ENCODE results near the gene DKK3.

DKK3 gene

DNA sequence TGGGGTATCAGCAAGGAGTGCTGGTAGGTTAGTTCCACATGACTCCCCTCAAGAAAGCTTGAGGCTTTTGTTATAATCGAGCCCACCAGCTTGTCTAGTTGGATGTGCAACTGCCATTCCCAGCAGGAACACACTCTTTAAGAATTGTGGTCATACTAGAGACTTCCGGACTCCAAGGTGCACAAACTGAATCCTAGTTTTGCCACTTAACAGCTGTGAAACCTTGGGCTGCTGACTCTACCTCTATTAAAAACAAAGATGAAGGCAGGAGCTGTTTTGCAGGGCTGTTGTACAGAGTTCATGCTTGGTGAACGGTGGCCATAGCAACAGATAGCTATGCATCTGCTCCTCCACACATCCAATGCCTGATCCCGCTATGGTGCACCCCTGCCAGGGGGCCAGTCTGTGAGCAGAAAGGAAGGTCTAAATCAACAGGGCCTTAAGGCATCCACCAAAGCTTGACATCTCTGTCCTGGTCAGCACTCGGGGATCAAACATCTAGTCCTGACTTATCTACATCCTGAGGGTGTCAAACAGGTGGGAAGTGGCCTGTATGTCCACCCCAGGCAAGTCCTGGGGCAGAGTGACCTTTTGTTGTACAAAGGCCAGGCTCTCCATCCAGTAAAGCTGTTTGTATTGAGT is 36.4 kb downstream of the DKK3 start:
- ATAC-seq: no peak
- TF ChIP-seq ZFP3 (CRISPR knock-in tag; IDR thresholded peaks at IDR 0.05) (no peak), ESRRG (CRISPR knock-in tag; IDR thresholded peaks at IDR 0.05) (no peak), ZFP30 (CRISPR knock-in tag; IDR thresholded peaks at IDR 0.05) (no peak), OSR1 (CRISPR knock-in tag; IDR thresholded peaks at IDR 0.05) (no peak), ISL1 (CRISPR knock-in tag; IDR thresholded peaks at IDR 0.05) (no peak)
- TF ChIP-seq, protein P1, sequence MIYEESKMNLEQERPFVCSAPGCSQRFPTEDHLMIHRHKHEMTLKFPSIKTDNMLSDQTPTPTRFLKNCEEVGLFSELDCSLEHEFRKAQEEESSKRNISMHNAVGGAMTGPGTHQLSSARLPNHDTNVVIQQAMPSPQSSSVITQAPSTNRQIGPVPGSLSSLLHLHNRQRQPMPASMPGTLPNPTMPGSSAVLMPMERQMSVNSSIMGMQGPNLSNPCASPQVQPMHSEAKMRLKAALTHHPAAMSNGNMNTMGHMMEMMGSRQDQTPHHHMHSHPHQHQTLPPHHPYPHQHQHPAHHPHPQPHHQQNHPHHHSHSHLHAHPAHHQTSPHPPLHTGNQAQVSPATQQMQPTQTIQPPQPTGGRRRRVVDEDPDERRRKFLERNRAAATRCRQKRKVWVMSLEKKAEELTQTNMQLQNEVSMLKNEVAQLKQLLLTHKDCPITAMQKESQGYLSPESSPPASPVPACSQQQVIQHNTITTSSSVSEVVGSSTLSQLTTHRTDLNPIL (CRISPR knock-in tag; IDR thresholded peaks at IDR 0.05; ENCODE audit: low read depth): no peak

DNA sequence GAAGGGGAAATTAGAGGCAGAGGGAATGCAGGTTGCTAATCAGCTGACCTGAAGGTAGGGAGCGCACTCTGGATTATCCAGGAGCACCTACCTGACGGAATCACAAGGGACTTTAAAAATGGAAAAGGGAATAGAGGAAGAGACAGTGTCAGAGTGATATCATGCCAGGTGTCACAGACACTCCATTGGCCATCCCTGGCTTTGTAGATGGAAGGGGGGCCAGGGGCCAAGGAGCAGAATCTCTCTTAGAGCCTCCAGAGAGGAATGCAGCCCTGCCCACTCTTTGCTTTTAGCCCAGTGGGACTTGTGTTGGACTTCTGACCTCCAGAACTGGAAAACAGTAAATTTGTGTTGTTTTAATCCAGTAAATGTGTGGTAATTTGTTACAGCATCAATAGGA is 37.9 kb downstream of the DKK3 start:
- TF ChIP-seq SNAI2 (CRISPR knock-in tag; IDR thresholded peaks at IDR 0.05): no peak
- no peak for TF ChIP-seq ESRRG (CRISPR knock-in tag; IDR thresholded peaks at IDR 0.05)
- TF ChIP-seq CSDC2 (CRISPR knock-in tag; IDR thresholded peaks at IDR 0.05): no peak
- no peak for TF ChIP-seq ZNF70 (CRISPR knock-in tag; IDR thresholded peaks at IDR 0.05)
- no peak for TF ChIP-seq ARNTL (CRISPR knock-in tag; IDR thresholded peaks at IDR 0.05; ENCODE audit: borderline replicate concordance, low read depth)
- TF ChIP-seq, protein P2, sequence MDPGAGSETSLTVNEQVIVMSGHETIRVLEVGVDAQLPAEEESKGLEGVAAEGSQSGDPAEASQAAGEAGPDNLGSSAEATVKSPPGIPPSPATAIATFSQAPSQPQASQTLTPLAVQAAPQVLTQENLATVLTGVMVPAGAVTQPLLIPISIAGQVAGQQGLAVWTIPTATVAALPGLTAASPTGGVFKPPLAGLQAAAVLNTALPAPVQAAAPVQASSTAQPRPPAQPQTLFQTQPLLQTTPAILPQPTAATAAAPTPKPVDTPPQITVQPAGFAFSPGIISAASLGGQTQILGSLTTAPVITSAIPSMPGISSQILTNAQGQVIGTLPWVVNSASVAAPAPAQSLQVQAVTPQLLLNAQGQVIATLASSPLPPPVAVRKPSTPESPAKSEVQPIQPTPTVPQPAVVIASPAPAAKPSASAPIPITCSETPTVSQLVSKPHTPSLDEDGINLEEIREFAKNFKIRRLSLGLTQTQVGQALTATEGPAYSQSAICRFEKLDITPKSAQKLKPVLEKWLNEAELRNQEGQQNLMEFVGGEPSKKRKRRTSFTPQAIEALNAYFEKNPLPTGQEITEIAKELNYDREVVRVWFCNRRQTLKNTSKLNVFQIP (CRISPR knock-in tag; IDR thresholded peaks at IDR 0.05; ENCODE audit: borderline replicate concordance, low read depth): no peak
- TF ChIP-seq PPARA (CRISPR knock-in tag; IDR thresholded peaks at IDR 0.05; ENCODE audit: borderline replicate concordance): no peak
- TF ChIP-seq ZNF565 (CRISPR knock-in tag; conservative IDR thresholded peaks at IDR 0.05; ENCODE audit: low read depth): no peak
- TF ChIP-seq, protein P3, sequence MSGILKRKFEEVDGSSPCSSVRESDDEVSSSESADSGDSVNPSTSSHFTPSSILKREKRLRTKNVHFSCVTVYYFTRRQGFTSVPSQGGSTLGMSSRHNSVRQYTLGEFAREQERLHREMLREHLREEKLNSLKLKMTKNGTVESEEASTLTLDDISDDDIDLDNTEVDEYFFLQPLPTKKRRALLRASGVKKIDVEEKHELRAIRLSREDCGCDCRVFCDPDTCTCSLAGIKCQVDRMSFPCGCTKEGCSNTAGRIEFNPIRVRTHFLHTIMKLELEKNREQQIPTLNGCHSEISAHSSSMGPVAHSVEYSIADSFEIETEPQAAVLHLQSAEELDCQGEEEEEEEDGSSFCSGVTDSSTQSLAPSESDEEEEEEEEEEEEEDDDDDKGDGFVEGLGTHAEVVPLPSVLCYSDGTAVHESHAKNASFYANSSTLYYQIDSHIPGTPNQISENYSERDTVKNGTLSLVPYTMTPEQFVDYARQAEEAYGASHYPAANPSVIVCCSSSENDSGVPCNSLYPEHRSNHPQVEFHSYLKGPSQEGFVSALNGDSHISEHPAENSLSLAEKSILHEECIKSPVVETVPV (CRISPR knock-in tag; IDR thresholded peaks at IDR 0.05): no peak
- TF ChIP-seq GLIS3 (CRISPR knock-in tag; IDR thresholded peaks at IDR 0.05): no peak
- no peak for TF ChIP-seq TCF4 (CRISPR knock-in tag; IDR thresholded peaks at IDR 0.05; ENCODE audit: borderline replicate concordance)
- TF ChIP-seq ZFP30 (CRISPR knock-in tag; IDR thresholded peaks at IDR 0.05): no peak
- TF ChIP-seq RARB (CRISPR knock-in tag; IDR thresholded peaks at IDR 0.05): no peak
- TF ChIP-seq, protein P1 (CRISPR knock-in tag; IDR thresholded peaks at IDR 0.05; ENCODE audit: low read depth): no peak
- TF ChIP-seq, protein P4, sequence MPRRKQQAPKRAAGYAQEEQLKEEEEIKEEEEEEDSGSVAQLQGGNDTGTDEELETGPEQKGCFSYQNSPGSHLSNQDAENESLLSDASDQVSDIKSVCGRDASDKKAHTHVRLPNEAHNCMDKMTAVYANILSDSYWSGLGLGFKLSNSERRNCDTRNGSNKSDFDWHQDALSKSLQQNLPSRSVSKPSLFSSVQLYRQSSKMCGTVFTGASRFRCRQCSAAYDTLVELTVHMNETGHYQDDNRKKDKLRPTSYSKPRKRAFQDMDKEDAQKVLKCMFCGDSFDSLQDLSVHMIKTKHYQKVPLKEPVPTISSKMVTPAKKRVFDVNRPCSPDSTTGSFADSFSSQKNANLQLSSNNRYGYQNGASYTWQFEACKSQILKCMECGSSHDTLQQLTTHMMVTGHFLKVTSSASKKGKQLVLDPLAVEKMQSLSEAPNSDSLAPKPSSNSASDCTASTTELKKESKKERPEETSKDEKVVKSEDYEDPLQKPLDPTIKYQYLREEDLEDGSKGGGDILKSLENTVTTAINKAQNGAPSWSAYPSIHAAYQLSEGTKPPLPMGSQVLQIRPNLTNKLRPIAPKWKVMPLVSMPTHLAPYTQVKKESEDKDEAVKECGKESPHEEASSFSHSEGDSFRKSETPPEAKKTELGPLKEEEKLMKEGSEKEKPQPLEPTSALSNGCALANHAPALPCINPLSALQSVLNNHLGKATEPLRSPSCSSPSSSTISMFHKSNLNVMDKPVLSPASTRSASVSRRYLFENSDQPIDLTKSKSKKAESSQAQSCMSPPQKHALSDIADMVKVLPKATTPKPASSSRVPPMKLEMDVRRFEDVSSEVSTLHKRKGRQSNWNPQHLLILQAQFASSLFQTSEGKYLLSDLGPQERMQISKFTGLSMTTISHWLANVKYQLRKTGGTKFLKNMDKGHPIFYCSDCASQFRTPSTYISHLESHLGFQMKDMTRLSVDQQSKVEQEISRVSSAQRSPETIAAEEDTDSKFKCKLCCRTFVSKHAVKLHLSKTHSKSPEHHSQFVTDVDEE (CRISPR knock-in tag; IDR thresholded peaks at IDR 0.05): no peak
- TF ChIP-seq ISL1 (CRISPR knock-in tag; IDR thresholded peaks at IDR 0.05): no peak
- no peak for TF ChIP-seq ZFP3 (CRISPR knock-in tag; IDR thresholded peaks at IDR 0.05)
- no peak for ATAC-seq

DNA sequence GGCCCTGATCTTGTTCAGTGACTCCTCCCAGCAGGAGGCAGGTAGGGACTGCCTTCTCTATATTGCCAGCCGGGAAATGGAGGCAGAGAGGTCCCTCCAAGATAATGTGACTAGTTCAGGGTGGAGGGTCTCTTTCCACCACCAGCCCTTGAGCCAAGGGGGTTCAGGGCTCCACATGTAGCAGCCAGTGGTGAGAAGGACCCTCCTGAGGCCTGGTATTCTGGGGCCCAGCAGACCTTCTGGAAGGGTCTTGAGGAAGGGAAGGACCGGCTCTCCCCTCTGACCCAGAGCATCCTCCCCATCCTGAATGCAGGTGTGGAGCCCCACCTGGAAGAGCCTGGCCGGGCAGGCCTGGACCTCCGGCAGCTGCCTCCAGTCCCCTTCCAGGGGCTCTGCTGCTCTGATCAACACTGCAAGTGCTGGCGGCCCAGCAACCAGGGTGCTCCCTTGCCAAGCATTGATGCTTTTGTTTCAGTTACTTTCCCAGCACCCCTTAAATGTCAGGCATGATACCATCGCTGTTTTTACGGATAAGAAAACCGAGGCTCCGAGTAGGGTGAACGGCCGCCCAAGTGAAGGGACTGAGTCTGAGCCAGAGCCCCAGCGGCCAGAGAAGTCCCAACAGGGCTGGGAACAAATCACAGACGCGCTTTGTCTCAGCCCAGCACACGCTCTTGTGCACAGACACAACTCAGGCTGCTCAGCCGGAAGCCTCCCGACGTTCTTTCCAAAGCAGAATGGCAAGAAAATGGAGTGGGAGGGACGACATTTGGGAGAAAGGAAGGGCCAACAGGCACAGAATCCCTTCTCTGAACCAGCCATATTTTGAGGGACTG is 38.8 kb downstream of the DKK3 start:
- ATAC-seq: no peak
- TF ChIP-seq, protein P4 (CRISPR knock-in tag; IDR thresholded peaks at IDR 0.05): no peak
- TF ChIP-seq SNAI2 (CRISPR knock-in tag; IDR thresholded peaks at IDR 0.05): no peak
- no peak for TF ChIP-seq ARNTL (CRISPR knock-in tag; IDR thresholded peaks at IDR 0.05; ENCODE audit: borderline replicate concordance, low read depth)
- no peak for TF ChIP-seq PPARA (CRISPR knock-in tag; IDR thresholded peaks at IDR 0.05; ENCODE audit: borderline replicate concordance)
- no peak for TF ChIP-seq ZNF70 (CRISPR knock-in tag; IDR thresholded peaks at IDR 0.05)
- TF ChIP-seq, protein P2 (CRISPR knock-in tag; IDR thresholded peaks at IDR 0.05; ENCODE audit: borderline replicate concordance, low read depth): no peak

Measured in SK-N-SH treated with all-trans-retinoic acid at 6 μM for 48 hours (cell line).